Mucosa of descending colon (tissue), 3 donors: ENCODE results near the gene DNAJC15. TPM values are rescaled to one million over a fixed set of nuclear protein-coding genes. Genes with fewer than 3 reads are reported as not detected.

Experiments used
- ATAC-seq: fragments of 200-7000 bp; cut with Tn5 transposase; one replicate; pipeline ENCODE4 v1.9.1; 2020; ENCODE audit warnings: mild to moderate bottlenecking, moderate library complexity
- DNase-seq, 3 donors: peaks; one replicate each; pipeline ENCODE4 v3.0.0-alpha.2; 2020
- H3K36me3 ChIP-seq: fragments of 200-600 bp; one replicate; pipeline ENCODE4 v1.8.0; 2021; ENCODE audit warnings: low read depth, mild to moderate bottlenecking
- H3K4me1 ChIP-seq: fragments of 200-600 bp; one replicate; pipeline ENCODE4 v1.8.0; 2021; ENCODE audit warnings: low read depth, mild to moderate bottlenecking
- H3K4me3 ChIP-seq: fragments of 200-600 bp; one replicate; pipeline ENCODE4 v1.8.0; 2021; ENCODE audit warnings: mild to moderate bottlenecking
- H3K9me3 ChIP-seq: fragments of 200-600 bp; one replicate; pipeline ENCODE4 v1.8.0; 2021; ENCODE audit warnings: mild to moderate bottlenecking
- CTCF ChIP-seq: fragments of 200-600 bp; IDR thresholded peaks from one replicate; pipeline ENCODE4 v1.8.0; 2022; ENCODE audit warnings: antibody characterized with exemption, mild to moderate bottlenecking
- intact Hi-C, 2 donors: fragments of 100-400 bp; cut with DNase I in 1 of 2; cut with micrococcal nuclease in 1 of 2; formaldehyde crosslinking; loops; one replicate each; pipeline versions ENCODE4 v1.11.0 to v1.11.1; 2022; cut with DNase I, micrococcal nuclease
- total RNA-seq, 3 donors: library from RNA; stranded (reverse); fragmentation: NEBNext Ultra II Directional in 2 of 3; extraction: Animal tissue kit (Norgen Biotek cat#: 25700) in 2 of 3; gene quantifications; one replicate each; pipeline versions ENCODE4 v1.2.1 to v1.2.4, GENCODE V29; 2021 to 2023
- donor health status: DM: no; HTN: no; CAD: no; lungs with moderate emphysema.
- donor health status: DM: no; HTN: no; CAD: no.
- donor health status: DM: no; HTN: yes; CAD: no.

Gene DNAJC15
- total RNA-seq, 3 donors from 2014 or later: 15.9 to 29.7 (median 27.2) TPM

DNA sequence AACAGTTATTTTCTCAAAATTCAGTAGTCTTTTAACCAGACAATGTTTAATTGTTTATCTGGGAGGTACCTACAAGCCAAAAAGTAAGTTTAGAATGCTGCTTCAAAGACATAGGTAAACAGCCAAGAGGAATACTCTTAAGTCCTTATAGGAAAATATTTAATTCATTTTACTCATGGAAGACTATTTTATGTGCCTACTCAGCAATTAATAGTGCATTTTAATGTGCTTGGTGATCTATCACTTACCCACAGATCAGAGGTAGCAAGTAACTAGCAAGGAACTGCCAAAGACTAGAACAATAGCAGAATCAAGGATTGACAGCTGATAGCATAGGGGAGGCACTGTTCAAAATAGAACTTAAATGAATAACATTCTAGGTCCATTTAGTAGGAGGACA lies 60.4 kb downstream of the DNAJC15 start:
- no peak for TF ChIP-seq CTCF
- Histone ChIP-seq H3K4me1 (no peaks in the 10 kb centered on the region), H3K36me3 (no peaks in the 10 kb centered on the region), H3K9me3 (no peaks in the 10 kb centered on the region), H3K4me3 (no peak overlapping the region)
- DNase-seq: no peak
- intact Hi-C loops: no loop called here
- no peak for ATAC-seq

DNA sequence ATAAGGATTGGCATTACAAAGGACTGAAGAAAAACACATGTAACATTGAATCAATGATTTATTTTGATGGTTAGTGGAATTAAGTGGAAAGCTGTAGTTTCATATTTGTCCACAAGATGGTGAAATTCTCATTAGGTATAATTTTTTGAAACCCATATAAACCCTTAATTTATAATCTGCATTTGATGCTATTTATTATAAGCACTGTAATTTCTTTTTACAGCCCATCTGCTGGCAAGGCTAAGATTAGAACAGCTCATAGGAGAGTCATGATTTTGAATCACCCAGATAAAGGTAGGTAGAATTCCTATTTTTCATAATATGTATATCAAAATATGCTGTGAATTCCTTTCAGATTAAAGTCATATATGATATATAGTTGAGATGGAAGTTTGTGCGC lies 62.2 kb downstream of the DNAJC15 start:
- no peak for DNase-seq
- intact Hi-C loops: no loop called here
- Histone ChIP-seq H3K36me3 (no peaks in the 10 kb centered on the region), H3K4me1 (no peaks in the 10 kb centered on the region), H3K9me3 (no peaks in the 10 kb centered on the region), H3K4me3 (no peak overlapping the region)
- TF ChIP-seq CTCF: peak; percentile 16
- no peak for ATAC-seq

DNA sequence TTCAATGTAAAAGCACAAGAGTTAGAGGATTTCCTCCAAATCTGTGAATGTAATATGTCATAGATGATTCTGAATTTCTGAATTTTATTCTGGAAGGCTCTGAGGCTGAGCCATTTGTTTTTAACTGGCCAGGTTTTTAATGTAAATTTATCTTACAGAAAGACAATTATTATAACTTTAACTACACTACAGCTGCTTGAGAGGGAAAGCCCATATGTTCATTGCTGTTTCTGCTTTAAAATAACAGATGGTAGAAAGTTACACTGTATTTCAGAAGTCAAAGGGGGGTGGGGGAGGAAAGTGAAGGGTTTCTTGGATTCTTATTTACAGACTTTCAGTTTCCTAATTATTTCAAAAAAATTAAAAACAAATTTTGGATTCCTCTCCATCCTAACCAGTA lies 62.8 kb downstream of the DNAJC15 start:
- intact Hi-C loops: no loop called here
- DNase-seq: no peak
- no peaks in the 10 kb centered on the region for H3K36me3 ChIP-seq

GRCh38 chr13:43088093-43088511 lies 64.7 kb downstream of the DNAJC15 start:
- no peaks in the 10 kb centered on the region for H3K4me1 ChIP-seq
- intact Hi-C loops: no loop called here
- H3K9me3 ChIP-seq: no peaks in the 10 kb centered on the region
- no peak overlapping the region for H3K4me3 ChIP-seq
- TF ChIP-seq CTCF: no peak
- ATAC-seq (no peak), DNase-seq (no peak)
- no peaks in the 10 kb centered on the region for H3K36me3 ChIP-seq

More for the DNA sequence above, 62.8 kb downstream of the DNAJC15 start:
- H3K4me3 ChIP-seq: no peak overlapping the region
- no peaks in the 10 kb centered on the region for H3K9me3 ChIP-seq
- ATAC-seq: no peak
- H3K4me1 ChIP-seq: no peaks in the 10 kb centered on the region
- TF ChIP-seq CTCF: no peak

DNA sequence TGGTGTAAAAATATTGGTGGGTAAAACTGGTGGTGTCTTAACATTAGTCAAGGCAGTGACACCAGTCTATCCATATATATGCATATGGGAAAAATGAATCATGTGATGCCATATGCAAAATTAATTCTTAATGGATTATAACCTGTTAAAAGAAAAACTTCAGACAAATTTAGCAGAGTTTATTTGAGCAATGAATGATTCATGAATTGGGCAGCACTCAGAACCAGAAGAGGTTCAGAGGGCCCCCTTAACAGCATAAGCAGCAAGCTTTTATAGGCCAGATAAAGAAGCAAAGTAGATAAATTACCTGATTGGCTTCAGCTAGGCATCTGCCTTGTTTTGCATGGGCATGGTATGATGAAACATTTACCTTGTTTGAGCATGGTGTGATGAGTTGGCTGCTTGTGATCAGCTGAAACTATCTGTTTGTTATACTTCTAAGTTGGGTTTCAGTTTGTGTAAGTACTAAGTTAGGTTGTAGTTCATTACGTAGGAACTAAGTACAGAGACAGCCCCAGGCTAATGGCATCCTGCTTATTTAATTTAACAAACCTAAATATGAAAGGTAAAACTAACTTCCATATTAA lies 66.6 kb downstream of the DNAJC15 start:
- intact Hi-C loops: no loop called here
- no peaks in the 10 kb centered on the region for H3K36me3 ChIP-seq
- no peak overlapping the region for H3K4me3 ChIP-seq
- no peak for DNase-seq
- no peak for ATAC-seq
- TF ChIP-seq CTCF: no peak
- H3K4me1 ChIP-seq: no peaks in the 10 kb centered on the region
- no peaks in the 10 kb centered on the region for H3K9me3 ChIP-seq

- H3K4me1 ChIP-seq: no peaks in the 10 kb centered on the region
- H3K36me3 ChIP-seq: no peaks in the 10 kb centered on the region
- ATAC-seq (no peak), DNase-seq (no peak)
- TF ChIP-seq CTCF: no peak
- no peak overlapping the region for H3K4me3 ChIP-seq
- intact Hi-C loops: no loop called here
- H3K9me3 ChIP-seq: no peaks in the 10 kb centered on the region
Observed at GRCh38 chr13:43094901-43095300, 71.5 kb downstream of the DNAJC15 start.
